Stimulated activated naive CD8-positive, alpha-beta T cell treated with anti-CD3 and anti-CD28 coated beads, Interleukin-15, Interleukin-2, amounts not matched to agents 100 U/mL and 50 U/mL, for 24 hours (primary cell): ENCODE results near the gene THPO.
"Not testable (repeated sequence)": the region's sequence is repeated elsewhere in the genome, so short reads cannot be mapped to it uniquely, and the experiment has no call there.

ENCODE experiments used
- ATAC-seq: fragments of 150-1000 bp; cut with Tn5 transposase; one replicate; pipeline ENCODE4 v1.10.0; 2021
- DNase-seq: peaks from one replicate; pipeline ENCODE4 v3.0.0; 2021

The THPO gene

GRCh38 chr3:184349563-184350470, 28.2 kb downstream of the THPO start:
- DNase-seq (no peak), ATAC-seq (no peak)

DNA sequence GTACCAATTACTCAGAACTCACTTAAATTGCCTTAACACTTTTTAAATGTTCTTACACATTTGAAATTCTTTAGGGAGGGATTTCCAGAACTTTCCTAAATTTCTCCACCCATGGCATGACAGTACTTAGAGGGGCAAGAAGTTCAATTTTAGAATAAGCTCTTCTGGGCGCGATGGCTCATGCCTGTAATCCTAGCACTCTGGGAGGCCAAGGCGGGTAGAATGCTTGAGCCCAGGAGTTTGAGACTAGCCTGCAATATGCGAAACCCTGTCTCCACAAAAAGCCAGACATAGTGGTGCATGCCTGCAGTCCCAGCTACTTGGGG, 30.0 kb downstream of the THPO start:
- no peak for ATAC-seq
- DNase-seq: no peak

- ATAC-seq: no peak
- no peak for DNase-seq
Observed at GRCh38 chr3:184347321-184348056, 30.5 kb downstream of the THPO start.

- no peak for DNase-seq
- ATAC-seq: no peak
Observed at GRCh38 chr3:184346480-184347190, 31.4 kb downstream of the THPO start.

- no peak for DNase-seq
- ATAC-seq: peak; percentile 38
Observed at GRCh38 chr3:184345317-184346144, 32.5 kb downstream of the THPO start.

DNA sequence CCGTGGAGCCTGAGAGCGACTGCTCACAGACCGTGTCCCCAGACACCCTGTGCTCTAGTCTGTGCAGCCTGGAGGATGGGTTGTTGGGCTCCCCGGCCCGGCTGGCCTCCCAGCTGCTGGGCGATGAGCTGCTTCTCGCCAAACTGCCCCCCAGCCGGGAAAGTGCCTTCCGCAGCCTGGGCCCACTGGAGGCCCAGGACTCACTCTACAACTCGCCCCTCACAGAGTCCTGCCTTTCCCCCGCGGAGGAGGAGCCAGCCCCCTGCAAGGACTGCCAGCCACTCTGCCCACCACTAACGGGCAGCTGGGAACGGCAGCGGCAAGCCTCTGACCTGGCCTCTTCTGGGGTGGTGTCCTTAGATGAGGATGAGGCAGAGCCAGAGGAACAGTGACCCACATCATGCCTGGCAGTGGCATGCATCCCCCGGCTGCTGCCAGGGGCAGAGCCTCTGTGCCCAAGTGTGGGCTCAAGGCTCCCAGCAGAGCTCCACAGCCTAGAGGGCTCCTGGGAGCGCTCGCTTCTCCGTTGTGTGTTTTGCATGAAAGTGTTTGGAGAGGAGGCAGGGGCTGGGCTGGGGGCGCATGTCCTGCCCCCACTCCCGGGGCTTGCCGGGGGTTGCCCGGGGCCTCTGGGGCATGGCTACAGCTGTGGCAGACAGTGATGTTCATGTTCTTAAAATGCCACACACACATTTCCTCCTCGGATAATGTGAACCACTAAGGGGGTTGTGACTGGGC, 33.3 kb downstream of the THPO start:
- no peak for ATAC-seq
- no peak for DNase-seq

GRCh38 chr3:184343200-184343876, 34.7 kb downstream of the THPO start:
- ATAC-seq (no peak), DNase-seq (no peak)

DNA sequence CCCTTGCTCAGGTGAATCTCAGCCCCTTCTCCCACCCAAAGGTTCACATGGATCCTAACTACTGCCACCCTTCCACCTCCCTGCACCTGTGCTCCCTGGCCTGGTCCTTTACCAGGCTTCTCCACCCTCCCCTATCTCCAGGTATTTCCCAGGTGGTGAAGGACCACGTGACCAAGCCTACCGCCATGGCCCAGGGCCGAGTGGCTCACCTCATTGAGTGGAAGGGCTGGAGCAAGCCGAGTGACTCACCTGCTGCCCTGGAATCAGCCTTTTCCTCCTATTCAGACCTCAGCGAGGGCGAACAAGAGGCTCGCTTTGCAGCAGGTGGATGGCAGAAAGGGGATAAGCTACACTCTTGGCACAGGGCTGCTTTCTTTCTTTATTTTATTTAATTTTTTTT, 36.1 kb downstream of the THPO start:
- DNase-seq: no peak
- no peak for ATAC-seq

DNA sequence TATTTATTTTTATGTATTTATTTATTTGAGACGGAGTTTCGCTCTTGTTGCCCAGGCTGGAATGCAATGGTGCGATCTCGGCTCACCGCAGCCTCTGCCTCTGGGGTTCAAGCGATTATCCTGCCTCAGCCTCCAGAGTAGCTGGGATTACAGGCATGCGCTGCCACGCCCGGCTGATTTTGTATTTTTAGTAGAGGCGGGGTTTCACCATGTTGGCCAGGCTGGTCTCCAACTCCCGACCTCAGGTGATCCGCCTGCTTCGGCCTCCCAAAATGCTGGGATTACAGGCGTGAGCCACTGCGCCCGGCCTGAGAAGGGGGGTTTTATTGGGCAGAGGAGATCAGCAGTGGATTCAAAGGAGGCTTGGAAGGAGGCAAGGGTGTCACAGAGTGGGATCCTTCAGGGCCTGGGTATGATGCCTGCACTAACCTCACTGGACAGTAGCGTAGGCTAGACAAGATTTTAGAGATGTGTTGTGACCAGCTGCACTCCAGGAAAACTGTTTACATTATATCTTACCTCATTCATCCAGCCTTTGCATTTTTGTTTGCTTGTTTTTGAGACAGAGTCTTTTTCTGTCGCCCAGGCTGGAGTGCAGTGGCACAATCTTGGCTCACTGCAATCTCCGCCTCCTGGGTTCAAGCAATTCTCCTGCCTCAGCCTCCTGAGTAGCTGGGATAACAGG, 38.4 kb downstream of the THPO start:
- not testable (repeated sequence) for DNase-seq, ATAC-seq

DNA sequence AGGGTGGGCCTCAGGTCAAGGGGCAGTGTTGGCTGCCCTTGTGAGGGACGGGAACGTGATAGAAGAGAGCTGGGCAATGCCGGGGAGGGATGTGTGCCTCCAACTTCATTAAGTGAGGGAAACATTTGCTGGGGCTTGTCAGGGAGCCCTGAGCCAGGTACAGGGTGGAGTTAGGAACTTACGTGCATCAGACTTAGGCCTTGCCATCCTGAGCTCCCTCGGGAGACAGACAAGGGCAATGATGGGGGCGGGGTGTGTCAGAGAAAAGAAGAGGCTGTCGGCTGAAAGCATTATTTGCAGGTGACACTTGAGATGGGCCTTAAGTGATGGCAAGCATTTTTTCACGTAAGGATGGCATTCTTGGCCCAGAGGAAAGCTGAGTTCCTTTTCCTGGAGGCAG, 39.0 kb downstream of the THPO start:
- no peak for DNase-seq
- no peak for ATAC-seq

DNA sequence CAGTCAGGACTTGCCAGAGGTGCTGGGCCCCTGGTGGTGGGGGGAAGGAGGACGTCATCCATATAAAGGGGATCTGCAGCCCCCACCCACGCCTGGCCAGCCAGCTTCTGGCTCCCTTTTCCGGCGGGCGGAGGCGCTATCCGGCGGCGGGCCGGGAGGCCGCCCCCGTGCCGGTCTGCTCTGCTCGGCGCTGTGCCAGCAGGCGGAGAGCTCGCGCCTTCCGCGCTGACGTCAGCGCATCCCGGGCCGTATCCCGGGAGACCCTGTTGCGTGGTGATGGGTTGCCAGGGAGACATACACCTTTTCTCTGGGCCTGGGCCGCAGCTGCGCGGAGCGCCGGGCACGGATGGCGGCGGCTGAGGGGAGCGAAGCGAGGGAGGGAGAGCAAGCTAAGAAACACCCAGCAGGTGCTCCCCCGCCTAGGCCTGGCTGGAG, 39.5 kb downstream of the THPO start:
- no peak for ATAC-seq
- DNase-seq: no peak

- no peak for ATAC-seq
- no peak for DNase-seq
Observed at GRCh38 chr3:184337981-184338380, 40.0 kb downstream of the THPO start.

GRCh38 chr3:184337399-184337714, 40.6 kb downstream of the THPO start, which contains the start of gene FAM131A:
Gene FAM131A (plus strand): TSS chr3:184337600. CDS start chr3:184337631, 31 bp downstream.
- ATAC-seq (no peak), DNase-seq (no peak)

DNA sequence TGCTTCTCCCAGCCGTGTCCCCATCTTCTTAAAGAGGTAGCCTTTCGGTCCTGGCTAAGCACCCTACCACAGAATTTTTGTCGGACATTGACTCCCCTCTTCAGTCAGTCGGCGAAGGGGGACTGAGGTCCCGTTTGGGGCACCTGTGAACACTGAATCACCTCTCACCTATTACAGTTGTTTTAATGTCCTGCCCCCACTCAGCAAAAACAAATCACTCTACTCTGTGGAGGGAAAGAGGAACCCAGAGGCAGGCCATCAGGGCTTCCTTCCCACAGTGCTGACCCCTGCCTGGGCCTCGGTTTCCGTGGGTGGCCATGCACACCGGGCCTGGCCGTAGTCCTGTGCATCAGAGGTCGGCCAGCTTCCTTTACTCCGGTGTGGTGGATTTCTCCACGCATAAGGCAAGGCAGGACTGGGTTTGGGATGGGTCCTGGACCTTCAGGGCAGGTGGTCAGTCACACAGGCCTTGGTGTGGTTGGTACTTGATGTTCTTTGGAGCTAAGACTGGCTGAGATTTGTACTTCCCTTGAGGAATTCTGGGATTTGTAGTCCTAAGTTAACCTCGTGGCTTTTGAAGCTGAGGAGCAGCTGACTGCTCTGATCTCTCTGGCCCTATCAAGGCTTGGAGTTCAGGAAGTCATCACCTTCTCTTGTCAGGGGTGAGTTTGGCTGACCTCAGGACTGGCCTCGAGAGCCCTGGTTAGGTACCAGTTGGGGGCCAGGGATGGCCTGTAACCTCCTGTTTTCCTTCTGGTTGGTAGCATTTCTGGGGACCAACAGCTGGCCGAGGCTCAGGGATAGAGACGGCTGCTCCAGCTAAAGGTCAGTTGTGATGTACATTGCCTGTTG, 41.2 kb downstream of the THPO start:
- DNase-seq: no peak
- no peak for ATAC-seq

- DNase-seq (peak; percentile 93), ATAC-seq (peak; percentile 45)
Observed at GRCh38 chr3:184335661-184336546, 42.1 kb downstream of the THPO start.

DNA sequence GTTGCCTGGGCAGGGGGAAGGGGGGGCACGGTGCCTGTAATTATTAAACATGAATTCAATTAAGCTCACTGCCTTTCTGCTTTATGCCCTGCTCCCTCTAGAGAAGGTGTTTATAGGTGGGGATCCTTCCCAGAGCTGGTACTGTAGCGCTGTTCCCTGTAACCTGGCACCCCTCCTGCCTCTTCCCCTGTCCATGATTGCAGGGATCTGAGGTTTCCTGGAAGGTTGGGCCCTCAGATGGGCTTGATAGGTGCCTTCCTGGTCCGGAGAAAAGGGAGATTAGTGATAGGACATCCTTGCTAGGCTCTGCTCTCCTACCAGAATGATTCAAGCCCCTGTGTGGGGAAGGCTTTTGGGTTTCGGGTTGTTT, 42.7 kb downstream of the THPO start:
- ATAC-seq (no peak), DNase-seq (no peak)

- peak; percentile 65 for DNase-seq
Observed at GRCh38 chr3:184334470-184335158, 43.4 kb downstream of the THPO start.

DNA sequence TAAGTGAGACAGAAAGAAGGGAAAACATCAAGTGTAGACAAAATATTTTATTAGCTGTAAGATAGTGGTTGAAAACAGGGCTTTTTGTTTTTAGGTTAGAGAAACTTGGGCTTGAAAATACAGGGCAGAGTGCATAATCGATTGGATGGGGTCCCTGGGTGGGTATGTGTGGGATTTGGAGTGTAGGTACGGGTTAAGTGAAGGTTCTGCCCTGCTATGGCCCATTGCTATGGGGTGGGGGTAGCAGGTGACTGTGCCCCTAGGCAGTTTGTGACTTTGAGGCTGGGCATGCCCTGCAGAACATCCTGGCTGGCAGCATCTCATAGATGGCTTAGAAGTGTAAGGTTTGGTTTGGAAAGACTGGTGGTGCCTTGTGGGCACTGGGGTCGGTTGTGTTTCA, 44.3 kb downstream of the THPO start:
- DNase-seq: no peak
- ATAC-seq: no peak

More at GRCh38 chr3:184334470-184335158, 43.4 kb downstream of the THPO start:
- peak; percentile 83 for ATAC-seq
